GM12892 (cell line): ENCODE results near the gene CACNA2D3.

Experiments used
- POLR2A ChIP-seq: IDR thresholded peaks from 2 replicates; pipeline ENCODE4 v1.6.1; 2011; ENCODE audit warnings: low read depth, low read length, control low read depth
- POLR2AphosphoS5 ChIP-seq: IDR thresholded peaks from 2 replicates; pipeline ENCODE4 v1.6.1; 2011; ENCODE audit warnings: low read depth, low read length, control low read depth

GRCh38 chr3:54818486-54818885 is 696.1 kb downstream of the CACNA2D3 start:
- TF ChIP-seq POLR2A: no peak
- no peak for TF ChIP-seq POLR2AphosphoS5
